Stimulated activated CD4-positive, alpha-beta T cell treated with anti-CD3 and anti-CD28 coated beads, Interleukin-12 subunit alpha, Interleukin-12 subunit beta, amount 100 ng/mL, for 4 hours (primary cell): ENCODE data around the gene GLIPR1.
"Not testable (repeated sequence)": the region's sequence is repeated elsewhere in the genome, so short reads cannot be mapped to it uniquely, and the experiment has no call there.

Source experiments
- DNase-seq: peaks from one replicate; pipeline ENCODE4 v3.0.0-alpha.2; 2020

GLIPR1 gene

GRCh38 chr12:75476071-75476470, 4.5 kb upstream of the GLIPR1 start:
- DNase-seq: no peak

GRCh38 chr12:75477137-75477536, 3.4 kb upstream of the GLIPR1 start:
- no peak for DNase-seq

- DNase-seq: no peak
Observed at GRCh38 chr12:75478116-75478794, 2.3 kb upstream of the GLIPR1 start.

- DNase-seq: no peak
Observed at GRCh38 chr12:75479963-75480461, 543 bp upstream of the GLIPR1 start.

GRCh38 chr12:75481013-75481705, 604 bp downstream of the GLIPR1 start:
- no peak for DNase-seq

- no peak for DNase-seq
Observed at GRCh38 chr12:75481774-75482173, 1.2 kb downstream of the GLIPR1 start.

- DNase-seq: no peak
Observed at GRCh38 chr12:75482646-75483045, 2.1 kb downstream of the GLIPR1 start.

- no peak for DNase-seq
Observed at GRCh38 chr12:75483431-75483830, 2.9 kb downstream of the GLIPR1 start.

GRCh38 chr12:75484450-75484849, 3.9 kb downstream of the GLIPR1 start:
- not testable (repeated sequence) for DNase-seq

- DNase-seq: no peak
Observed at GRCh38 chr12:75487308-75487707, 6.8 kb downstream of the GLIPR1 start.

GRCh38 chr12:75488553-75488952, 8.0 kb downstream of the GLIPR1 start:
- DNase-seq: no peak

- DNase-seq: no peak
Observed at GRCh38 chr12:75489187-75489586, 8.6 kb downstream of the GLIPR1 start.

GRCh38 chr12:75489613-75490210, 9.2 kb downstream of the GLIPR1 start:
- DNase-seq: no peak

GRCh38 chr12:75491169-75491568, 10.6 kb downstream of the GLIPR1 start:
- no peak for DNase-seq

- DNase-seq: no peak
Observed at GRCh38 chr12:75503459-75503858, 22.9 kb downstream of the GLIPR1 start.

- no peak for DNase-seq
Observed at GRCh38 chr12:75503866-75504265, 23.3 kb downstream of the GLIPR1 start.

GRCh38 chr12:75505706-75506312, 25.3 kb downstream of the GLIPR1 start:
- DNase-seq: no peak

- no peak for DNase-seq
Observed at GRCh38 chr12:75507086-75507485, 26.5 kb downstream of the GLIPR1 start.

GRCh38 chr12:75508159-75508558, 27.6 kb downstream of the GLIPR1 start:
- no peak for DNase-seq

GRCh38 chr12:75509621-75510020, 29.1 kb downstream of the GLIPR1 start:
- DNase-seq: no peak

- DNase-seq: peak; percentile 76
Observed at GRCh38 chr12:75511116-75512048, 30.8 kb downstream of the GLIPR1 start, which contains the start of gene KRR1. Gene KRR1, minus strand, starts transcription at chr12:75511609. Its CDS starts 12 bp downstream, at chr12:75511597.

GRCh38 chr12:75521224-75521623, 40.7 kb downstream of the GLIPR1 start:
- DNase-seq: not testable (repeated sequence)
